Lower lobe of right lung (tissue), 2 donors: ENCODE results near the gene RARA. TPM values are rescaled to one million over a fixed set of nuclear protein-coding genes. Genes with fewer than 3 reads are reported as not detected.

Experiments used
- ATAC-seq, 2 donors: fragments of 200-7000 bp; cut with Tn5 transposase; one replicate each; pipeline ENCODE4 v1.9.1; 2020 to 2022; ENCODE audit warnings: mild to moderate bottlenecking in 2 of 2, moderate library complexity in 2 of 2
- DNase-seq: peaks from one replicate; pipeline ENCODE4 v3.0.0-alpha.2; 2020
- H3K27ac ChIP-seq: fragments of 200-600 bp; one replicate; pipeline ENCODE4 v1.8.0; 2022
- H3K27me3 ChIP-seq: fragments of 200-600 bp; one replicate; pipeline ENCODE4 v1.8.0; 2022; ENCODE audit warnings: low read depth
- H3K36me3 ChIP-seq: fragments of 200-600 bp; one replicate; pipeline ENCODE4 v1.8.0; 2022; ENCODE audit warnings: mild to moderate bottlenecking
- H3K4me1 ChIP-seq: fragments of 200-600 bp; one replicate; pipeline ENCODE4 v1.8.0; 2022
- H3K4me3 ChIP-seq: fragments of 200-600 bp; one replicate; pipeline ENCODE4 v1.8.0; 2022; ENCODE audit warnings: mild to moderate bottlenecking
- H3K9me3 ChIP-seq: fragments of 200-600 bp; one replicate; pipeline ENCODE4 v1.8.0; 2022
- CTCF ChIP-seq: fragments of 200-600 bp; IDR thresholded peaks from one replicate; pipeline ENCODE4 v1.8.0; 2022; ENCODE audit warnings: antibody characterized with exemption, mild to moderate bottlenecking
- intact Hi-C: fragments of 100-400 bp; cut with DNase I; formaldehyde crosslinking; loops from one replicate; pipeline ENCODE4 v1.11.0; 2022
- total RNA-seq: library from RNA; stranded (reverse); fragmentation: NEBNext Ultra II Directional; extraction: Animal tissue kit (Norgen Biotek cat#: 25700); gene quantifications from one replicate; pipeline ENCODE4 v1.2.1, GENCODE V29; 2021
- donor health status: DM: no; HTN: yes; CAD: no; lungs with severe emphysema.

Gene RARA
- total RNA-seq, 1 donor from 2014 or later: 82.6 TPM

- ATAC-seq: no peak
- no peak for TF ChIP-seq CTCF
- H3K9me3 ChIP-seq: no peaks in the 10 kb centered on the region
- peak overlapping the region; percentile 96 for H3K27ac ChIP-seq
- H3K4me3 ChIP-seq: peak overlapping the region; percentile 32
- DNase-seq: peak; percentile 44
- no peaks in the 10 kb centered on the region for H3K36me3 ChIP-seq
- H3K4me1 ChIP-seq: peaks cover 99% of the 10 kb centered on the region
- intact Hi-C loops: no loop called here
- H3K27me3 ChIP-seq: no peaks in the 10 kb centered on the region
Observed at GRCh38 chr17:40325156-40326013, 16.4 kb downstream of the RARA start.

- TF ChIP-seq CTCF: no peak
- H3K27ac ChIP-seq: peak overlapping the region; percentile 96
- H3K9me3 ChIP-seq: no peaks in the 10 kb centered on the region
- H3K27me3 ChIP-seq: no peaks in the 10 kb centered on the region
- peak; percentile 63 for DNase-seq
- peaks cover 6% of the 10 kb centered on the region for H3K36me3 ChIP-seq
- intact Hi-C loops: no loop called here
- H3K4me3 ChIP-seq: peak overlapping the region; percentile 32
- ATAC-seq: peak in 1 of 2 donors; percentile 19
- peaks cover 99% of the 10 kb centered on the region for H3K4me1 ChIP-seq
Observed at GRCh38 chr17:40326014-40326831, 17.2 kb downstream of the RARA start.

- peaks cover 99% of the 10 kb centered on the region for H3K4me1 ChIP-seq
- TF ChIP-seq CTCF: no peak
- intact Hi-C loops: no loop called here
- no peaks in the 10 kb centered on the region for H3K27me3 ChIP-seq
- peak overlapping the region; percentile 96 for H3K27ac ChIP-seq
- ATAC-seq (no peak), DNase-seq (peak; percentile 32)
- H3K36me3 ChIP-seq: peaks cover 11% of the 10 kb centered on the region
- H3K9me3 ChIP-seq: no peaks in the 10 kb centered on the region
- peak overlapping the region; percentile 32 for H3K4me3 ChIP-seq
Observed at GRCh38 chr17:40326832-40327199, 17.8 kb downstream of the RARA start.

- Histone ChIP-seq H3K4me3 (no peak overlapping the region), H3K27ac (peak overlapping the region; percentile 96), H3K4me1 (peaks cover 99% of the 10 kb centered on the region), H3K36me3 (peaks cover 14% of the 10 kb centered on the region), H3K9me3 (no peaks in the 10 kb centered on the region), H3K27me3 (no peaks in the 10 kb centered on the region)
- no peak for DNase-seq
- no peak for ATAC-seq
- no peak for TF ChIP-seq CTCF
- intact Hi-C loops: no loop called here
Observed at GRCh38 chr17:40327244-40327729, 18.3 kb downstream of the RARA start.

- peaks cover 100% of the 10 kb centered on the region for H3K4me1 ChIP-seq
- peaks cover 14% of the 10 kb centered on the region for H3K36me3 ChIP-seq
- H3K27me3 ChIP-seq: no peaks in the 10 kb centered on the region
- H3K4me3 ChIP-seq: no peak overlapping the region
- H3K9me3 ChIP-seq: no peaks in the 10 kb centered on the region
- ATAC-seq (no peak), DNase-seq (peak; percentile 54)
- no peak for TF ChIP-seq CTCF
- intact Hi-C loops: no loop called here
- H3K27ac ChIP-seq: peak overlapping the region; percentile 96
Observed at GRCh38 chr17:40327735-40328385, 18.9 kb downstream of the RARA start.
